Progenitor cell of endocrine pancreas (in vitro differentiated cells): ENCODE data around the gene ADAMTS18. TPM values are rescaled to one million over a fixed set of nuclear protein-coding genes. Genes with fewer than 3 reads are reported as not detected.

Experiments used
- DNase-seq: peaks from one replicate; pipeline ENCODE4 v3.0.0; 2021; ENCODE audit warnings: low spot score; ENCODE audit not compliant: unreplicated experiment
- H3K27ac Mint-ChIP-seq: 2 replicates; pipeline ENCODE4 v1.8.0; 2021; ENCODE audit warnings: mild to moderate bottlenecking, moderate library complexity, mixed read lengths
- H3K27me3 Mint-ChIP-seq: 2 replicates; pipeline ENCODE4 v1.8.0; 2021; ENCODE audit warnings: mixed read lengths
- H3K36me3 Mint-ChIP-seq: 2 replicates; pipeline ENCODE4 v1.8.0; 2022; ENCODE audit warnings: mixed read lengths; ENCODE audit not compliant: insufficient read depth
- H3K4me1 Mint-ChIP-seq: 2 replicates; pipeline ENCODE4 v1.8.0; 2021; ENCODE audit warnings: low read depth, mixed read lengths
- H3K4me3 Mint-ChIP-seq: 2 replicates; pipeline ENCODE4 v1.8.0; 2021; ENCODE audit warnings: low read depth, mild to moderate bottlenecking, moderate library complexity, mixed read lengths
- H3K9me3 Mint-ChIP-seq: 2 replicates; pipeline ENCODE4 v1.8.0; 2021; ENCODE audit warnings: low read depth, mixed read lengths
- CTCF ChIP-seq: fragments of 200-600 bp; sonication (generic); IDR thresholded peaks from one replicate; pipeline ENCODE4 v1.5.0; 2021; ENCODE audit warnings: antibody characterized with exemption, mild to moderate bottlenecking; ENCODE audit not compliant: unreplicated experiment
- total RNA-seq: library from RNA; stranded (reverse); gene quantifications from 2 replicates; pipeline ENCODE4 v1.2.1, GENCODE V29; 2021

The ADAMTS18 gene
- total RNA-seq, 1 donor from 2014 or later, result 5.8 TPM

- peaks cover 8% of the 10 kb centered on the region for H3K36me3 Mint-ChIP-seq
- DNase-seq, result no peak
- H3K4me3 Mint-ChIP-seq, result no peak overlapping the region
- peaks cover 11% of the 10 kb centered on the region for H3K4me1 Mint-ChIP-seq
- H3K9me3 Mint-ChIP-seq, result no peaks in the 10 kb centered on the region
- no peak for TF ChIP-seq CTCF
- peak overlapping the region; percentile 24 for H3K27ac Mint-ChIP-seq
- H3K27me3 Mint-ChIP-seq, result peaks cover 20% of the 10 kb centered on the region
Measured at GRCh38 chr16:77297996-77298395, 136.8 kb downstream of the ADAMTS18 start.

- H3K27ac Mint-ChIP-seq, result no peak overlapping the region
- no peak for DNase-seq
- peaks cover 11% of the 10 kb centered on the region for H3K27me3 Mint-ChIP-seq
- TF ChIP-seq CTCF, result no peak
- H3K4me3 Mint-ChIP-seq, result no peak overlapping the region
- H3K36me3 Mint-ChIP-seq, result peaks cover 8% of the 10 kb centered on the region
- peaks cover 17% of the 10 kb centered on the region for H3K4me1 Mint-ChIP-seq
- no peaks in the 10 kb centered on the region for H3K9me3 Mint-ChIP-seq
Measured at GRCh38 chr16:77295896-77296295, 138.9 kb downstream of the ADAMTS18 start.

- H3K27ac Mint-ChIP-seq, result peak overlapping the region; percentile 85
- DNase-seq, result no peak
- no peaks in the 10 kb centered on the region for H3K9me3 Mint-ChIP-seq
- H3K4me3 Mint-ChIP-seq, result no peak overlapping the region
- H3K36me3 Mint-ChIP-seq, result peaks cover 12% of the 10 kb centered on the region
- no peak for TF ChIP-seq CTCF
- peaks cover 6% of the 10 kb centered on the region for H3K27me3 Mint-ChIP-seq
- peaks cover 28% of the 10 kb centered on the region for H3K4me1 Mint-ChIP-seq
Measured at GRCh38 chr16:77290451-77291115, 144.3 kb downstream of the ADAMTS18 start.

- Mint-ChIP-seq H3K9me3 (no peaks in the 10 kb centered on the region), H3K4me3 (no peak overlapping the region)
Measured at GRCh38 chr16:77289331-77289809, 145.5 kb downstream of the ADAMTS18 start.

GRCh38 chr16:77288222-77288621, 146.6 kb downstream of the ADAMTS18 start:
- Mint-ChIP-seq H3K4me1 (peaks cover 25% of the 10 kb centered on the region), H3K9me3 (no peaks in the 10 kb centered on the region), H3K27me3 (peaks cover 2% of the 10 kb centered on the region), H3K27ac (no peak overlapping the region), H3K36me3 (peaks cover 9% of the 10 kb centered on the region), H3K4me3 (no peak overlapping the region)
- no peak for DNase-seq
- TF ChIP-seq CTCF, result no peak

More at GRCh38 chr16:77289331-77289809, 145.5 kb downstream of the ADAMTS18 start:
- no peak for TF ChIP-seq CTCF
- Mint-ChIP-seq H3K4me1 (peaks cover 25% of the 10 kb centered on the region), H3K36me3 (peaks cover 9% of the 10 kb centered on the region), H3K27ac (peak overlapping the region; percentile 83), H3K27me3 (peaks cover 4% of the 10 kb centered on the region)
- no peak for DNase-seq
